DMS79 (cell line): ENCODE results near the gene ACTBL2.
"Not testable (repeated sequence)": the region's sequence is repeated elsewhere in the genome, so short reads cannot be mapped to it uniquely, and the experiment has no call there.

Experiments
- DNase-seq: peaks from one replicate; lab custom pipeline; 2025; lab: John Stamatoyannopoulos, UW

The ACTBL2 gene

DNA sequence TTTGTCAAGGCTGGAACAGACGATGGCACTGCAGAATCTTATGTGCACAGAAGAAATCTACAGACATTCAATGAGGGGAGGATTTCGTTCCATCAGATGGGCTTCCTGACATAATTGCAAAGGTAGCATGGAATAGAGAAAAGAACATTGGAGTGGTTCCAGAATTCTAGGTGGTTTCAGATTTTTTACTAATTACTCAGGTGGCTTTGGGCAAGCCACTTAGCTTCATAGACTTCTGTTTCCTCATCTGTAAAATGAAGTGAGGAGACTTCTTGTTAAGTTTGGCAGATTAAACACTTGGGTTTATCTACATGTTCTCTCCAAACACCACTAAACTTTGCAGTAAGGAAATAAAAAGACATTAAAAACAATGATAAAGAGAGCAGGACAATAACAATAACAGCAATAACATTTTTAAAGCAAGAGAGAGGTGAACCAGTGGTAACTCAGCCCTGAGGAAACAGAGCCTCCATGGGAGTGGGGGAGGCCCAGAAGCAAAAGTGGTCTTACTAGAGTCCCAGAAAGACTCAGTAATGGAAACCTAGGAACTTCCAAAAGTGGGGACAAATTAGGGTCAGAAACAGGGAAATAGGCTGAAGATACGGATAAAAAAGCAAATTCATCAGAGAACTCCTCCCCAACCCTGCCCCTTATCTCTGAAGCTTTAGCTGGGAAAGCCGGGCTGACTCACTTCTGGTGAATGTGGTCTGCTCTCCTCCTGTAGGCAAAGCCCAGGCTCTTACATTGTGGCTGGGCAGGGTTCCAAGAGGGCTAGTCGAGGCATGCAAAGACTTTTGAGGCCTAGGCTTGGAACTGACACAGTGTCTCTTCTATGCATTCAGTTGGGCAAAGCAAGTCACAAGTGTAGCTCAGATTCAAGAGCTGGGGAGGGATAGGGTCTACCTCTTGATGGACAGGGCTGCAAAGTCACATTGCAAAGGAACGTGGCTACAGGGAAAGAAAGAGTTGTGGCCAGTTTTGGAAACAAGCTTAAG lies 11.8 kb upstream of the ACTBL2 start:
- peak; percentile 89 for DNase-seq

DNA sequence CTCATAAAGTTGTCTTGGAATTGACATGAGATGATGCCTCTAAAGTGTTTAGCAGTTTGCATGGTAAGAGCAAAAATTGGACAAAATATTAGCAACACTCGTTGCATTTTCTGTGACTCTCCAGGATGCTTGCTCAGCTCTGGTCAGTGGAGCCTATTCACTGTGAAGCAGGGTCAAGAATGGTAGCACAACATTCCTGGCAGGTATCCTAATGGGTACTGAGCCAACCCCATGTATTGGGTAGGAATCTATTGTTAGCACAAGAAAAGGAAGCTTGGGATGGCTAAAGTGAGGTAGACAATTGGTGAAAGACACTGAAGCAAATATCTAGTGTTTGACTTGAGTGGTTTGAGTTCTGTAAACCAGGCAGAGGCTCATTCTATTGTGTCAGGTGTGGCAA lies 10.4 kb upstream of the ACTBL2 start:
- no peak for DNase-seq

DNA sequence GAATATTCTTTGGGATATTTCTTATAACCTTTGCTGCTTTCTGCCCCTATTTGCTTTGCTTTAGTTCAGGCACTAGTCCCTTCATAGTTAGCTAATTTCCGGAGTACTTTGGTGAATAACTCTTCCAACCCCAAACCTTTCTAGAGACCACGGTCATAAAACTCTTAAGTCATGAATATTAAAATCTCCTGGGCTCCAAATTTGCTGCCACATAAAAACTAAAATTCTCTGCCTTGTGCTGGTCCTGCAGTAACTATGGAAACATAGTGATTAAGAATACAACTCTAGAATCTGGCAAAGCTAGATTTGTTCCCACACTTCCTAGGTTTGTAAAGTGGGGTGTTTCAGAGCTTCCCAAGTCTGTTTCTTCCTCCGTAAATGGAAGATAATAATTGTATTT lies 10.0 kb upstream of the ACTBL2 start:
- no peak for DNase-seq

DNA sequence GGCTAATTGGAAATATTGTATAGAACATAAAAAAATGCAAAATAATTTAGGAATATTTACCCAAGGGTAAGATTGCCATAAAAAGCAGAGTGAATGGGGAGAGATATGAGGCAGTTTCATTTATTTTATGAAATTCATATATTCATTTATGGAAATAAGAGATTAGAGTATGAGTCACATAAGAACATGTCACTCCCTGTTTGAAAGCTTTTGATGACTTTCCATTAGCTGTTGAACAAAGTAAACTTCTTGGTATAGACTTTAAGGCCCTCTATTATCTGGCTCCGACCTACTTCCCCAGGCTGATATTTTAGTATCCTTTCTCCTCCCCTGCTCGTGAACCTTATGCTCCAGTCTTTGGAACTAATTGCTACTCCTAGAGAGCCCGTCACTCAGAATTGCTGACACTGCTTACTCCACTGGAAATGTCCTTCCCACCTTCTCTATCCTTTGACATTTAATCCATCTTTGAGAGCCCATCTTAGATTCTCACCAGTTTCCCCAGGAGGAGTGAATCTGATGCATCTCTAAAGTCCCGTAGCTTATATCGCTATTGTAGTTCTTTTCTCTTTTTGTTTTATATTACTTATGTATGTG lies 8.9 kb upstream of the ACTBL2 start:
- DNase-seq, result no peak

DNA sequence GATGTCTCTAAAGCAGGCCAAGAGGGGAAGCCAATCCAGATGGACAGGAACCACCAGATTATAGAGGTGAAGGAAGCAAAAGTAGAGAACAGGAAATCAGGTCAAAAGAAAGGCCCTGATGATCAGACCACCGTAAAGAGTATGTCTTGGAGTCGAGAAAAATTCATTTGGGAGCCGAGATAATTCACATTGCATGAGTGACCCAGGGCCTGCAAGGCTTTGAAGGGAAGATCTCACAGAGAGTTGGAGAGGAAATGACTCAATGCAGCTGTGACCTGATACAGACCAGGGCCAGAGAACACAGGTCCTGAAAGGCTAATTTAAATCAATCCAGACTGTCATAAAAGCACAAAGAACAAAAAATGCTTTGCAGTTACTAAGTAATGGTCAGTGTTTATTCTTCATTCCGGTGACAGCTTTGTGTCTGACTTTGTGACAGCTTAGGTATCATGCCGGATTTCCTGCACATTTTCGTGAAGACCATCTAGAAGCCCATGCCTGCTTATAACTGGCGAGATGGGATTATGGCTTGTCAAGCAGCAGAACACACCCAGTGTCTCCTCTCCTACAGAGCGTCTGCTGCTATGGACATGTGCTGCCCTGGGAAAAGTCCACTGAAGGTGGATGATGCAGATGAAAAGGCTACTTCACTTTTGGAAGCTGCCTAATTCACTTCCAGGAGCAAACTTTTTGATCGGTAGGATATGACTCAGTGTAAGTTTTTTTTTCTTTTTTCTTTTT lies 5.8 kb upstream of the ACTBL2 start:
- no peak for DNase-seq

DNA sequence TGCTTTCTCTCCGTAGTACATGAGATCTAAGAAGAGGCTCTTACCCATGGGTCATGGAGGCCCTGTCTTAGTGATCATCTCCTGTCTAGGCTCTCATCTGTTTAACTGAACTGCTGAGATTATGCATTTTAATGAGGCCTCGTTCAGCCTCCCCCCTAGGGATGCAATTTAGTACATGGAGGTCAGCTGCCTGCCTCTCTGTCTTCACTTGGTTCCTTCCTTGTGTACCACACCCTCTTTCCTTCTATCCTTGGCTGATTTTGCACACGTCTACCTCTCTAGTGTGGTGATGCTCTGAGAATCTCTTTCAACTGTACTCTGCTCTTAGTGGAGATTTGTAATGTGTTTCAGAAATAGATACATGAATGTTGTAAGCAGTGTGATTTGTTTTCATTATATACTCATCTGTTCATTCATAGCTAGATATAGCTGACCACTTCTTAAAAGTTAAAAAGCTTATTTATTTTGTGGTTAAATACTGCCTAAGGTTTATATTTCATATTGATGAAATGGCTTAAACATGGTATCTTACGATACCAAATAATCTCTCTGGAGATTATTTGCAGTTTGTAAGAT lies 3.5 kb upstream of the ACTBL2 start:
- no peak for DNase-seq

DNA sequence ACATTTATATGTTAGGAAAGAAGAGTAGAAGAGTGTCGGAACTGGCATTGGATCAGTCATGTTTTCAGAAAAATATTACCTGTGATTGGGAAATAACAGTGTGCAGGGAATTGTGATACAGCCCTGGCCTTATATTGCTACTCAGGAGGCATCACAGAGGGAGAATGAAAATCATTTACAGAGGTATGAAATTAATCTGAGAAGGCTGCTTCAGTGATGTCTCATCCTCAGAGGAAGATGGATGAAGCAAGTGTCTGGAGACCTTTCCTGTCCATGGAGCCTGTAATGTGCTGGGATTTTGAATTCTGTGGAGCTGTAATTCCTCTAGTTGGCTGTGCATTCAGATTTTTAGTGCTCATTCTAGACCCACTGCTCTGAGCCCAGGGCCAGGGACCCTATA lies 3.8 kb downstream of the ACTBL2 start:
- DNase-seq, result no peak

DNA sequence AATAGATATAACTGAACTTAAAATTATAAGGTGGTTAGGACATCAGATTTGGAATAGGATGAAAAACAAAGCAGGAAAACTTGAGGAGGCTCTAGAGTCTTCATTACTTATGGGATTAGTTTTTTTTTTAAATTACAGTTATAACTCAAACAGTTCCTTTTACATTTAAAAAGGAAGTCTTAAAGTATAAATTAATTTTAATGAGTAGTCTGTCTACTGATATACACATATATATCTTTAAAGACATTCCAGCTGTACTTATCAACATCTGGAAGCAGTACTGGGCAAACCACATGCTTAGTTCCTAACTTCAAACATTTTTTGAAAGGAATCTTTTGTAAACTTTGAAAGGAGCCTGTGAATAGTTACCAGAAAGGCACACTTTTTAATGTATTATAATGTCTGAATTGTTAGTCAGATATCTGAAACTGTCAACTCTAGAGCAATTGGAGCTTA lies 6.0 kb downstream of the ACTBL2 start:
- DNase-seq, result no peak

DNA sequence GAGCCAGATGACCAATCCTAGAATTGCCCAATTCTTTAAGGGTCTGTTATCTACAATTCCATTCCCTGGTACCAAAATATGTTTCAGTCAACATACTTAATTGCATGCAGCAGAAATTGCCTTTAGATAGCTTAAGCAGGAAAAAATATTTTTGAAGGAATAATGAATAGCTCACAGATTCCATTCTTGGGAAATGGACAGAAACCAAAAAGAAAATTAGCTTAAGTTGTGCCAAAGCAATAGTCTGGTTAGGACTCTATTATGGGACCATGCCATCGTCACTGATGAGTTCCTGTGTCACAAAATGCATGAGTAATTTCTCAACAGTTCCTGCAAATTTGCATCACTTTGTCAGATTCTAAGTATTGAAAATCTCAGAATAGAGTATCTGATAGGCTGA lies 12.3 kb downstream of the ACTBL2 start:
- DNase-seq, result no peak

DNA sequence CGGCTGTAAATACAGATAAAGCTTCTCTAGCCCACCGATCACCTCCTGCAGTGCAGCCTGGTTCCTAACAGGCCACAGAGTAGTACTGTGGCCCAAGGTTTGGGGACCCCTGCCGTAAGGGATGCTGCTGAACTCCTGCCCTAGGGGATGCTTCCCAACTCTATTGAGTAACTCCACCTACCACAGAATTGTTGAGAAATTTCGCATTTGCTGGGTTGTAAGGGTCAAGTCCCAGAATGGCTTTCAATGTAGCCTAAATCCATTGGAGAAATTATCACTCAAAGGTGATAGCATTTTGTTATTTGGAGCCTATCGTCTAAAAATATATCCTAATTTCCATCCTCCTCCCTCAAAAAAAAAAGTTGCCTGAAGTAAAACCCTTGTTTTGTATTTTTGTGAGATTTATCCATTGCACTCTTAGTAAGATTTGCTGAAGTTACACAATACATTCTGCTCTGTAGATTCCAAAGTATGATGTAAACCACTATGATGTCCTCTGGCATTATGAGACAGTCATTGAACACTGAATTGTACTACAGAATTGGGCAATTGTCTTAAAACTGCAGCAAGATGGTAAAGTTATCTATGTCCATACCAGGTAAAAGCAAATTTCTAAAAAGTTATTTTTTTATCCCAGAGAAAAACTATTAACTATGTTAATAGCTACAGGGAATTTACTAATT lies 14.0 kb downstream of the ACTBL2 start:
- DNase-seq, result no peak

DNA sequence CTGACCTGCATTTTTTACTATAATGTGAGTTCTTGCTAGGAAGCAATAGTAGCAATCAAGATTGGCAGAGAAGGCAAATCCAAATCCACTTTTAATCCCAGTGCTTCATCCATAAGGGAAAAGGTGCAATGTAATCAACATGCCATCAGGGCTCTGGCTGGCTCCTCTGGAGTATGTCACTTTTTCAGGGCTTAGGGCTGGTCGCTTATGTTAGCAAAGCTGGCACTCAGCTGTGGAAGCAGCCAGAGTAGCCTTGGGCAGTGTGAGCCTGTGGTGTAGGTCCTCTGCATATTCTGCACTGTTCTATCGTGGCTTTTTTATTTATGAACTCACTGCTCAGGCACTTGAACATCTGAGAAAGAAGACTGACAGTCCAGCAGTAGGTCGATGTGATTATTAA lies 16.1 kb downstream of the ACTBL2 start:
- DNase-seq, result no peak

DNA sequence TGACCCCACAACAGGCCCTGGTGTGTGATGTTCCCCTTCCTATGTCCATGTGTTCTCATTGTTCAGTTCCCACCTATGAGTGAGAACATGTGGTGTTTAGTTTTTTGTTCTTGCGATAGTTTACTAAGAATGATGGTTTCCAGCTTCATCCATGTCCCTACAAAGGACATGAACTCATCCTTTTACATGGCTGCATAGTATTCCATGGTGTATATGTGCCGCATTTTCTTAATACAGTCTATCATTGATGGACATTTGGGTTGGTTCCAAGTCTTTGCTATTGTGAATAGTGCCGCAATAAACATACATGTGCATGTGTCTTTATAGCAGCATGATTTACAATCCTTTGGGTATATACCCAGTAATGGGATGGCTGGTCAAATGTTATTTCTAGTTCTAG lies 22.6 kb downstream of the ACTBL2 start:
- not testable (repeated sequence) for DNase-seq

DNA sequence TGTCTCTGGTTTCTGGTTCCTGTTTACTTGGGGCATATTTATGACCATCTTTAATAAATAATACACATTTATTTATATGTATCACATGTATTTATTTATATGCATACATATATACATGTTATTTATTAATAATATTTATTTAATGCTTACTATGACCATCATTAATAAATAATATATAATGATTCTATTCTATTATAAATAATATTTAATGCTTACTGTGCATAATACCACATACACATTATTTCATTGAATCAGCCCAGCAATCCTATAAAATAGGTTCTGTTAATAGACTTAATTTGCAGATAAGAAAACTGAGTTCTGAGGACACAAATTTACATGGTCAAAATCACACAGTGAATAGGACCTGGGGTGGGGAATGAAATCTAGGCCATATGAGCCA lies 24.2 kb downstream of the ACTBL2 start:
- no peak for DNase-seq

DNA sequence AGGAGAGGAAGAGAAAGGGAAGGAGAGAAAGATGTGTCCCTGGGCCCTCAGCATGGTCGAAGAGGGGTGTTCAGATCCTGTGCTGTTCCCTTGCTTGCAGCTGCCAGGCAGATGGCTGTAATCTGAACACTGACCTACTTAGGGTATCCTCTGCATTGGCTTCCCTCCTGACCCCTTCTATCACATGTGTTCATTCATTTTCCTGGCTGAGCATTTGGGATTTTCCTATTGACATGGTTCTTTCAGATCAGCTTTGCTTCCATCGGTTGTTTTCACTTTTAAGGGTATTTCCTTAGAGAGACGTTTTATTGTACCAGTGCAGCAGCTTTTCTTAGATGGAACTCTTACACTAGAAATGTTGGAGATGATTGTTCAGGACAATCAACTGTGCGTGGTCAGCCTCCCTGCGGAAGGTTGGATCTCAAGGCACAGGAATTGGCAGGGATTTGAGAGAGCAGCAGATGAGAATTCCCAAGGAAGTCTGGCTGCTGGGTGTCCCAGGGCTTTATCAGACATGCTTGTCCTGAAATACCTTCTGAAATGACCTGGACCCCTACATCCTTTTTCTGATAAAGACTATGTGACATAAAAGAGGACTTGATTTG lies 26.0 kb downstream of the ACTBL2 start:
- DNase-seq, result no peak

DNA sequence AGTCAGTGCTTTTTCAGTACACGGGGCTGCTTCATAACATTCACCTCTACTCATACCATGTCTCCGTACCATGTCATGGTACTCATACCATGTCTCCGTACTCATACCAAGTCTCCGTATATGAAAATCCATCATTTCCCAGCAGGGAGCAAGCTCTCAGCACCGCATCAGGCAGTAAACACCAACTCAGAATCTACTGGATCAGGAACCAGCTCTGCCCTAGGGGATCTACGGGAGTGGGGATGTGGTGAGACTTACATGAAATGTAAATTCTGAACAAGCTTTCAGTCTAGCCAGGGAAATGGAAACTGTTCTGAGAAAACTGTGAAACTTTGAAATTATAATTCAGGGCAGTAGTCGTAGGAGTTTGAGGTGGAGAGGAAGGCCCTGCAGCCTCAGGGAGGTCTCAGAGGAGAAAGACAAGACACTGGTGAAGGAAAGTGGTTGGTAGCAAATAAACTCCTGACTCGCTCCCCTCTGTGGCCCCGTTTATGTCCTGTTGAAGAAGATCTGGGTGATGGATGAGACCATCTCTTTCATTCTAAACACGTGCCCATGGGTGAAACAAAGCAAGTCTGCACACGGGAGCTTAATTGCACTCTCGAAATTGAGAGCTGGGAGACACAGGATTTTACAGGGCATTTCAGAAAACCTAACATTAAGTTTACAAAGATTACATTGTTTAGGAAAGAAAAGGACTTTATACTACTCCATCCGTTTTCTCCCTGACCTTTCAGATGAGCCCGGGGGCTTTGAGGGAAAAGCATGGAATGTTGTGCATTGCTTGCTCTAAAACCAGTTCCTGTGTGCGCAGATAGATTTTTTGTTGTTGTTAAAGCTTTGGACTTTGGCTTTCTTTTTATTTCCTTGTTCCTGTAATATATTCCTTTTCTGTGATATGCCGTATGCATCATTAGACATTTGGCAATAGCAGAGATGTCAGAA lies 26.8 kb downstream of the ACTBL2 start:
- DNase-seq, result no peak

DNA sequence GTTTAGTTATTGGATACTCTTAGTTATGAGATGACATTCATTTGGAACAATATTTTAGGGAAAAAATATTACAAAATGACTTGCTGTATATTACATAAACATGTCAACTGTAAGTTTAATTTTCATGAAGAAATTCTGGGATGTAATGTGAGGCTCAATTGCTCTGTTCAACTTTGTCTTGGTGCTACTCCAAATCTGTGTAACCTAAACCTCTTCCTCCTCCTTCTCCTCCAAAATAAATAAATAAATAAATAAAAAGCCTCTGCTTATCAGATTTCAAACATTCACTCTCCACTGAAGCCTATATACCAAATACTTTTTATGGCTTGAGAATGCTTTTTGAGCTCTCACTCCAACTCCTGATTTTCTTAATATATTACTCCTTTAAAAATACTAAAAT lies 27.7 kb downstream of the ACTBL2 start:
- no peak for DNase-seq

DNA sequence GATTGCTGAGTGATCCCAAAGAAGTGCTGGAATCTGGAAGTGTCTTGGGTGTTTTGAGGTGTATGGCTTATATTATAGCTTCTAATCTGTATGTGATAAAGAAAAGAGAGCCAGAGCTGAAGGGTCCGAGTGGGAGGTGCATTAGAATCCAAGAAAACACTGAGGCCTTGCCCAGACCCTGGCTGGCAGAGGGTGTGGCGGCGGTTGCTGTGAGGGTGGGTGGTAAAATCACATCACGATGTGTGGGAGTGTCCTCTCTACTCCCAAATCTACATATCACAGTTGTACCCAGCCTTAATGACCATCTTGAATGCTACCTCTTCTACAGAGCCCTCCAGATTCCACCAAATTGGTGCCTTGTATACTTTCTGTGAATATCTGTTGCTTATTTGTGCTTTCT lies 28.9 kb downstream of the ACTBL2 start:
- DNase-seq, result no peak

DNA sequence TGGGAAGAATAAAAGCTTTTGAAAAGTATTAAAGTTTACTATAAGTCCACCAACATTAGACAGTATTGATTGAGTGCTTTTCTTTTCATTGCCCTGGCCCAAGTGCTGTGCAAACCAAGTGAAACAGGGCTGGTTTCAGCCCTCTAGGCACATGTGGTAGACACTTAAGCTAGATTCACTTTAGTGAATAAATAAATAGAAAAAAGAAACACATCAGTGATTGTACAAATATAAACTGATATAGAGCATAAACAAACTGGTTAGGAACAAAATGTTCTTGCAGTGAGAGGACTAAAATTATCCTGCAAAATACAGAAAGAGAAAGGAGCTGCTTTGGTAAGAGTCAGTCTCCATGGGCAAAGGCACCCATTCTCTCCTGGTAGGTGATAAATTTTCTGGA lies 29.7 kb downstream of the ACTBL2 start:
- DNase-seq, result no peak

DNA sequence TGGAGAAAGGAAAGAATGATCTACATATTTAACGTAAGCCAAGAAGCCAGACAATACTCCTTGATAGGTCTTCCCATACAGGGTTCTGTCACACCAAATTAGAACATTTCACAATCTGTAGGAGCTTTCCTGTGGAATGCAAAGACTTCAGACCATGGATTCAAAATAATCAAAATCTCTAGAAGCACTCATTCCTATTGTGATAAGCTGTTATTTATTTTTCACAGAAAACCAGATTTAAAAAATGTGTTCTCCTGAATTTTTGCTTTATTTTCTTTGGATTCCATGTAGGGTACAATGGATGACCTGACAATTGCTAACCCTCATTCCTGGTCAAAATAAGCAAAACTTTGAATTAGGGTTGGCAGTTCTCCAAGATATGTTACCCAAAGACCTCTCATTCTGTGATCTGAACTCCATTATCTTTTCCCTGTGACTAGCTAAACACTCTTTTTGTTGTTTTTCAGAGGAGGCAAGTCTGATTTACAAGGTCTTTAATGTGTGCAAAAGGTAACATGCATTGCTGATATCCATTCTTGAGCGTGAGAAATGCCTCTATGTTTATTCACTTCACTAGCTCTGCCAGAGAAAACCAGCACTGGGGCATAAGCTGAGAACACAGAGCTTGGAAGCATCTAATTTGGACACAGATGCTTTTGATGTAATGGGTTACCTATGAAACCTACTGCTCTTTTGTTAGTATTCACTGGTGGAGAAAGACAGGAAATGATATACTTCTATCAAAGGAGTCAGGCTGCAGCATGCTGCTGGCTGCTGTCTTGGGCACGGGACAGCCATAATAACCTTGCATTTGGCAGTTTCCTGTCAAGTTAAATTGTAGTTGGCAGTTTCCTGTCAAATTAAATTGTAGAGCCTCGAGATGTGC lies 31.4 kb downstream of the ACTBL2 start:
- DNase-seq, result no peak
